ENCODE measurements around the gene NAPEPLD. TPM values are rescaled to one million over a fixed set of nuclear protein-coding genes. Genes with fewer than 3 reads are reported as not detected.
A peak's percentile ranks its signal among the peaks of the same experiment; 100 is the strongest.

Gene NAPEPLD
- total and polyA plus RNA-seq, 8 donors: 3.3 to 84.9 (median 27.9) TPM

GRCh38 chr7:103143868-103144267 lies 5.0 kb downstream of the NAPEPLD start:
- no peak for DNase-seq
- WGBS, 5 donors: 55 to 95% (median 71%) methylated on average over 1 of the region's 1 CpG
- H3K4me3 ChIP-seq: no peak overlapping the region
- no peaks in the 10 kb centered on the region for H3K36me3 ChIP-seq
- H3K4me1 ChIP-seq: peaks cover 4 to 58% (median 39%) of the 10 kb centered on the region in 4 donors
- H3K9me3 ChIP-seq: no peaks in the 10 kb centered on the region
- H3K27me3 ChIP-seq: no peaks in the 10 kb centered on the region
- TF ChIP-seq CTCF (IDR thresholded peaks at IDR 0.05) (no peak), EP300 (IDR thresholded peaks at IDR 0.05) (no peak), POLR2A (IDR thresholded peaks at IDR 0.05) (no peak), POLR2AphosphoS5 (IDR thresholded peaks at IDR 0.05) (no peak)
- intact Hi-C loops (cut with DNase I; ENCODE audit: low total_unique reads): loop anchor here (10.0 kb wide), 1 partner anchor 69 kb away; the partner anchor contains the start of genes ARMC10 and FBXL13
- peak overlapping the region in 2 of 5 donors; percentile 64 to 67 for H3K27ac ChIP-seq

GRCh38 chr7:103142494-103142893 lies 6.4 kb downstream of the NAPEPLD start:
- Histone ChIP-seq H3K27ac (peak overlapping the region in 3 of 5 donors; percentile 7 to 67 (median 64)), H3K9me3 (no peaks in the 10 kb centered on the region), H3K4me1 (peaks cover 4 to 49% (median 35%) of the 10 kb centered on the region in 4 donors), H3K4me3 (no peak overlapping the region), H3K27me3 (no peaks in the 10 kb centered on the region), H3K36me3 (no peaks in the 10 kb centered on the region)
- intact Hi-C loops (cut with DNase I; ENCODE audit: low total_unique reads): loop anchor here (10.0 kb wide), 1 partner anchor 68 kb away; the partner anchor contains the start of genes ARMC10 and FBXL13
- no peak for DNase-seq
- TF ChIP-seq EP300 (IDR thresholded peaks at IDR 0.05) (no peak), POLR2AphosphoS5 (IDR thresholded peaks at IDR 0.05) (peak in 1 of 3 donors; percentile 14)
- 60 to 95% (median 82%) methylated on average over 1 of the region's 1 CpG for WGBS, 5 donors

DNA sequence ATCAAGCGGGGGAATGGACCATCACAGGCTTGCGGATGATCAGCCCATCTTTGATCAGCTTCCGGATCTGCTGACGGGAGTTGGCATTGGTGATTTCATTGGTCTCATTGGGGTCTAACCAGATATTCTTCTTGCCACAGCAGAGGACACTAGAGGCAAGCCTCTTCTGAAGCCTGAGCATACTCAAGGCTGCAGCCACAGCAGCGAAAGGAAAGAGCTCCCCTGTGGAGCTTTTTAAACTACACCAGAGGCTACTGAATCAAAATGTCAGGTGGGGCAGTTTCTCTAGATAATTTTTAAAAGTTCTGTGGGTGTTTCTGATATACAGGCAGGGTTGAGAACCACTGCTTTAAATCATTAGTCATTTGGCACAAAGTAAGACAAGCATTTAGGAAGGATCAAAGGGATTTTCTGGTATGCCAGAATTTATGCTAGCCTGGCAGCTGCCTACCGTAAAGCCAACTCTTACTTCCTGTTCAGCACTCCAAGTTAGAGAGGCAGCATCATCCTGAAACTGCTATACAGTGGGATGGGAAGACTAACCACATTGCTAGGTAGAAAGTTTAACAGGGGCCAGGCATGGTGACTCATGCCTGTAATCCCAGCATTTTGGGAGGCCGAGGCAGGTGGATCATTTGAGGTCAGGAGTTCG lies 7.0 kb downstream of the NAPEPLD start:
- Histone ChIP-seq H3K4me1 (peaks cover 0 to 43% (median 32%) of the 10 kb centered on the region in 4 donors), H3K4me3 (no peak overlapping the region), H3K9me3 (no peaks in the 10 kb centered on the region), H3K27me3 (no peaks in the 10 kb centered on the region), H3K36me3 (no peaks in the 10 kb centered on the region), H3K27ac (peak overlapping the region in 3 of 5 donors; percentile 7 to 67 (median 64))
- WGBS, 5 donors: 81 to 87% (median 85%) methylated on average over 8 of the region's 8 CpGs
- TF ChIP-seq POLR2AphosphoS5 (IDR thresholded peaks at IDR 0.05) (peak in 1 of 3 donors; percentile 14), CTCF (IDR thresholded peaks at IDR 0.05) (no peak), POLR2A (IDR thresholded peaks at IDR 0.05) (no peak), EP300 (IDR thresholded peaks at IDR 0.05) (no peak)
- intact Hi-C loops (cut with DNase I; ENCODE audit: low total_unique reads): loop anchor here (10.0 kb wide), 1 partner anchor 67 kb away; the partner anchor contains the start of genes ARMC10 and FBXL13
- no peak for DNase-seq

GRCh38 chr7:103140685-103141084 lies 8.2 kb downstream of the NAPEPLD start:
- 82 to 97% (median 96%) methylated on average over 2 of the region's 2 CpGs for WGBS, 5 donors
- intact Hi-C loops (cut with DNase I; ENCODE audit: low total_unique reads): loop anchor here (10.0 kb wide), 1 partner anchor 66 kb away; the partner anchor contains the start of genes ARMC10 and FBXL13
- no peak overlapping the region for H3K4me3 ChIP-seq
- no peaks in the 10 kb centered on the region for H3K36me3 ChIP-seq
- no peaks in the 10 kb centered on the region for H3K27me3 ChIP-seq
- peak overlapping the region in 1 of 5 donors; percentile 8 for H3K27ac ChIP-seq
- no peaks in the 10 kb centered on the region for H3K9me3 ChIP-seq
- DNase-seq: no peak
- peaks cover 0 to 33% (median 22%) of the 10 kb centered on the region in 4 donors for H3K4me1 ChIP-seq
- TF ChIP-seq EP300 (IDR thresholded peaks at IDR 0.05) (no peak), CTCF (IDR thresholded peaks at IDR 0.05) (no peak), POLR2A (IDR thresholded peaks at IDR 0.05) (no peak), POLR2AphosphoS5 (IDR thresholded peaks at IDR 0.05) (no peak)

Measured in stomach (tissue), 9 donors.